A549 (cell line): ENCODE measurements around the gene SPRR3. TPM values are rescaled to one million over a fixed set of nuclear protein-coding genes. Genes with fewer than 3 reads are reported as not detected.

ENCODE experiments used
- ATAC-seq, 2 experiments: fragments of 200-7000 bp in 1 of 2; fragments of >200 bp in 1 of 2; cut with Nextera tagmentation in 1 of 2; cut with Tn5 transposase in 1 of 2; 3 replicates each; pipeline versions ENCODE4 v1.8.0 to v1.9.1; 2018 to 2020; ENCODE audit warnings: mild to moderate bottlenecking in 1 of 2, moderate library complexity in 1 of 2
- CTCF ChIA-PET: fragments of 300-600 bp; sonication (Branson Sonifier 250); formaldehyde crosslinking; extraction: SDS; loops from one replicate; lab custom pipeline; 2021; ENCODE audit warnings: antibody characterized with exemption, inconsistent platforms; lab: Yijun Ruan, JAX
- POLR2A ChIA-PET: fragments of 350-600 bp; formaldehyde crosslinking; extraction: SDS; loops from one replicate; lab custom pipeline; 2021; ENCODE audit warnings: antibody characterized with exemption, inconsistent platforms; lab: Yijun Ruan, JAX
- DNase-seq, 2 experiments: peaks; one replicate each; pipeline versions ENCODE4 v3.0.0 to v3.0.0-alpha.2; 2011 to 2016; ENCODE audit warnings: low read depth in 1 of 2, low spot score in 1 of 2
- FAIRE-seq: peaks from 2 replicates; lab custom pipeline; 2011; peaks lifted over from hg19 to GRCh38; lab: Jason Lieb, UNC
- H3K27ac ChIP-seq, 2 experiments: fragments of >200 bp; sonication (Bioruptor Twin); formaldehyde crosslinking; 3 replicates each; pipeline ENCODE4 v1.5.1; 2016 to 2017
- H3K4me1 ChIP-seq: fragments of >200 bp; sonication (Bioruptor Twin); formaldehyde crosslinking; 3 replicates; pipeline ENCODE4 v1.6.1; 2016
- H3K4me2 ChIP-seq: fragments of >200 bp; sonication (Bioruptor Twin); formaldehyde crosslinking; 3 replicates; pipeline ENCODE4 v1.6.1; 2016
- H3K4me3 ChIP-seq: fragments of >200 bp; sonication (Bioruptor Twin); formaldehyde crosslinking; 3 replicates; pipeline ENCODE4 v1.5.1; 2016
- H3K9me3 ChIP-seq: fragments of >200 bp; sonication (Bioruptor Twin); formaldehyde crosslinking; 3 replicates; pipeline ENCODE4 v1.6.1; 2016
- ATOH8 ChIP-seq: fragments of 250-450 bp; sonication (Bioruptor Pico); IDR thresholded peaks from 2 replicates; pipeline ENCODE4 v1.5.0; 2020; ENCODE audit warnings: low read depth, mild to moderate bottlenecking, moderate library complexity
- BHLHE40 ChIP-seq: IDR thresholded peaks from 2 replicates; pipeline ENCODE4 v1.6.1; 2012; ENCODE audit warnings: low read depth, low read length, inconsistent platforms
- FOSB ChIP-seq: fragments of 250-450 bp; sonication (Bioruptor Pico); IDR thresholded peaks from 2 replicates; pipeline ENCODE4 v1.5.0; 2020; ENCODE audit warnings: mild to moderate bottlenecking, moderate library complexity
- FOXS1 ChIP-seq: fragments of 250-450 bp; sonication (Bioruptor Pico); IDR thresholded peaks from 2 replicates; pipeline ENCODE4 v1.5.0; 2020; ENCODE audit warnings: mild to moderate bottlenecking, moderate library complexity
- HDAC2 ChIP-seq: fragments of 200-600 bp; sonication (generic); IDR thresholded peaks from 2 replicates; pipeline ENCODE4 v1.6.1; 2016
- HES2 ChIP-seq: fragments of >200 bp; sonication (Bioruptor Twin); formaldehyde crosslinking; IDR thresholded peaks from 2 replicates; pipeline ENCODE4 v1.6.1; 2016
- HMGXB4 ChIP-seq: fragments of 250-450 bp; sonication (Bioruptor Pico); IDR thresholded peaks from 2 replicates; pipeline ENCODE4 v1.5.0; 2021; ENCODE audit warnings: mild to moderate bottlenecking, moderate library complexity, borderline replicate concordance
- HOXA7 ChIP-seq: fragments of 250-450 bp; sonication (Bioruptor Pico); IDR thresholded peaks from 2 replicates; pipeline ENCODE4 v1.5.0; 2020; ENCODE audit warnings: mild to moderate bottlenecking, moderate library complexity
- HOXB5 ChIP-seq: fragments of 250-450 bp; sonication (Bioruptor Pico); IDR thresholded peaks from 2 replicates; pipeline ENCODE4 v1.5.0; 2020; ENCODE audit warnings: mild to moderate bottlenecking, moderate library complexity
- JUN ChIP-seq, 2 experiments: fragments of >200 bp; sonication (Bioruptor Twin); formaldehyde crosslinking; IDR thresholded peaks; 2 replicates in 1 of 2; 3 replicates in 1 of 2; pipeline ENCODE4 v1.6.1; 2016 to 2017
- KDM1A ChIP-seq: fragments of 200-600 bp; sonication (generic); IDR thresholded peaks from 2 replicates; pipeline ENCODE4 v1.6.1; 2016; ENCODE audit warnings: low read depth, mild to moderate bottlenecking
- KDM5A ChIP-seq: fragments of 200-600 bp; sonication (generic); IDR thresholded peaks from 2 replicates; pipeline ENCODE4 v1.6.1; 2016; ENCODE audit warnings: antibody characterized with exemption, mild to moderate bottlenecking
- MAFK ChIP-seq: fragments of 450-650 bp; IDR thresholded peaks from 2 replicates; pipeline ENCODE4 v1.6.1; 2014; ENCODE audit not compliant: partially characterized antibody
- MAZ ChIP-seq: fragments of 150-350 bp; IDR thresholded peaks from 2 replicates; pipeline ENCODE4 v1.6.1; 2014; ENCODE audit warnings: antibody characterized with exemption, low read depth, low read length, borderline replicate concordance
- PBX3 ChIP-seq: IDR thresholded peaks from 2 replicates; pipeline ENCODE4 v1.6.1; 2012
- PHF8 ChIP-seq: fragments of 200-600 bp; sonication (generic); IDR thresholded peaks from 2 replicates; pipeline ENCODE4 v1.6.1; 2016; ENCODE audit warnings: low read depth, mild to moderate bottlenecking, antibody characterized with exemption, moderate library complexity, borderline replicate concordance
- POLR2A ChIP-seq: IDR thresholded peaks from 2 replicates; pipeline ENCODE4 v1.6.1; 2012; ENCODE audit warnings: mild to moderate bottlenecking, low read length
- POLR2AphosphoS2 ChIP-seq: conservative IDR thresholded peaks from 2 replicates; pipeline ENCODE4 v1.6.1; 2012; ENCODE audit warnings: low read length, improper control_type of control experiment, inconsistent platforms
- RARB ChIP-seq: fragments of 250-450 bp; sonication (Bioruptor Pico); IDR thresholded peaks from 2 replicates; pipeline ENCODE4 v1.8.0; 2021; ENCODE audit warnings: mild to moderate bottlenecking, moderate library complexity
- RCOR1 ChIP-seq: fragments of 150-350 bp; IDR thresholded peaks from 2 replicates; pipeline ENCODE4 v1.6.1; 2014; ENCODE audit warnings: antibody characterized with exemption, low read length, low read depth
- REST ChIP-seq: fragments of 200-600 bp; sonication (generic); IDR thresholded peaks from 2 replicates; pipeline ENCODE4 v1.6.1; 2016; ENCODE audit warnings: antibody characterized with exemption, mild to moderate bottlenecking, moderate library complexity
- RNF2 ChIP-seq: fragments of 200-600 bp; sonication (generic); IDR thresholded peaks from 2 replicates; pipeline ENCODE4 v1.6.1; 2016; ENCODE audit warnings: low read depth, mild to moderate bottlenecking, antibody characterized with exemption, moderate library complexity, borderline replicate concordance
- USF2 ChIP-seq: fragments of 450-650 bp; IDR thresholded peaks from 2 replicates; pipeline ENCODE4 v1.6.1; 2014; ENCODE audit warnings: antibody characterized with exemption
- ZSCAN20 ChIP-seq: fragments of 250-450 bp; sonication (Bioruptor Pico); IDR thresholded peaks from 2 replicates; pipeline ENCODE4 v1.8.0; 2022; ENCODE audit warnings: mild to moderate bottlenecking, moderate library complexity
- WGBS: methylation state at CpG from one replicate; pipeline ENCODE4 v1.1.6; 2017; ENCODE audit errors: missing lambda C conversion rate; 5-methylcytosine and 5-hydroxymethylcytosine counted together
- polyA minus RNA-seq: library from RNA; depleted of rRNA, polyadenylated mRNA; stranded (reverse); fragments of >200 nt; gene quantifications from 2 replicates; pipeline ENCODE4 v1.2.3, GENCODE V29; 2011; rRNA and poly(A)+ RNA removed
- polyA plus RNA-seq, 4 experiments: library from polyadenylated mRNA; depleted of rRNA in 3 of 4; stranded (reverse); fragments of >200 nt; fragmentation: RNase III in 1 of 4; extraction: RNeasy Plus Mini Kit Qiagen cat#74134 plus additional on column Dnase treatment in 1 of 4; gene quantifications; 2 replicates in 3 of 4; 3 replicates in 1 of 4; pipeline ENCODE4 v1.2.3, GENCODE V29; 2011 to 2017

The SPRR3 gene
- not detected in 2 replicates for polyA plus RNA-seq (2011; rRNA removed)
- polyA plus RNA-seq (2012; cell fraction: cytosol; rRNA removed), result not detected in 2 replicates
- not detected in 2 replicates for polyA plus RNA-seq (2012; cell fraction: nucleus; rRNA removed)
- not detected in 3 replicates for polyA plus RNA-seq (2017; fragmentation: RNase III; extraction: RNeasy Plus Mini Kit Qiagen cat#74134 plus additional on column Dnase treatment)
- not detected in 2 replicates for polyA minus RNA-seq

GRCh38 chr1:153001382-153001781, at the start of gene SPRR3:
SPRR3 (plus strand) TSS chr1:153001749; CDS start chr1:153003021, 1,272 bp downstream.
- POLR2A ChIA-PET, result no interaction called here

GRCh38 chr1:152953761-152954160, 47.8 kb upstream of the SPRR3 start:
- TF ChIP-seq REST (no peak), HOXB5 (CRISPR knock-in tag) (no peak), MAZ (no peak), FOXS1 (no peak), HES2 (no peak), KDM1A (no peak), KDM5A (no peak), PHF8 (no peak), RCOR1 (no peak), FOSB (CRISPR knock-in tag) (no peak), ATOH8 (CRISPR knock-in tag) (no peak), RNF2 (no peak), PBX3 (no peak), USF2 (no peak), HMGXB4 (CRISPR knock-in tag) (no peak), BHLHE40 (no peak)
- ATAC-seq (0 out of 6 replicates have a peak, but pooled peaks of 1 of the 2 experiments have one; percentile 13), FAIRE-seq (no peak), DNase-seq (no peak)
- ChIA-PET CTCF (interaction anchor here (0.9 kb wide), 2 partner anchors 13 to 82 kb away, joined by 3 read pairs; no protein-coding TSS in a partner anchor), POLR2A (no interaction called here)
- WGBS, result 11% methylated on average over 7 of the region's 7 CpGs
- no peak overlapping the region for H3K4me2 ChIP-seq
- no peaks in the 10 kb centered on the region for H3K9me3 ChIP-seq
- no peak overlapping the region for H3K4me3 ChIP-seq
- no peak overlapping the region for H3K27ac ChIP-seq
- no peaks in the 10 kb centered on the region for H3K4me1 ChIP-seq

More at GRCh38 chr1:153001382-153001781, at the start of gene SPRR3:
- TF ChIP-seq HOXA7 (no peak), FOSB (CRISPR knock-in tag) (no peak), POLR2AphosphoS2 (no peak), POLR2A (no peak), HDAC2 (no peak), ZSCAN20 (CRISPR knock-in tag) (no peak), MAFK (no peak), JUN (IDR thresholded peaks at IDR 0.05) (no peak), PBX3 (no peak), HOXB5 (CRISPR knock-in tag) (no peak), RARB (CRISPR knock-in tag) (no peak), RNF2 (no peak)
- CTCF ChIA-PET, result no interaction called here
- DNase-seq (no peak), ATAC-seq (no peak), FAIRE-seq (no peak)
- Histone ChIP-seq H3K4me2 (no peak within 1 kb of the TSS), H3K9me3 (no peaks in the 10 kb centered on the region), H3K4me3 (no peak within 1 kb of the TSS), H3K4me1 (no peaks in the 10 kb centered on the region), H3K27ac (no peak within 1 kb of the TSS)
- 2% methylated on average over 2 of the region's 2 CpGs for WGBS
